Mammary epithelial cell (primary cell): ENCODE data around the gene LBX2.

Experiments
- EZH2 ChIP-seq: IDR thresholded peaks from 2 replicates; pipeline ENCODE4 v1.6.1; 2012; ENCODE audit warnings: low read length, inconsistent platforms, borderline replicate concordance
- TF ChIP-seq, protein P1 (sequence below), 2 donors: IDR thresholded peaks in 1 of 2; conservative IDR thresholded peaks in 1 of 2; 2 replicates each; pipeline ENCODE4 v1.5.1; 2011 to 2012; ENCODE audit warnings: inconsistent platforms in 2 of 2, low read length in 2 of 2, mild to moderate bottlenecking in 2 of 2, control low read depth in 1 of 2, low read depth in 1 of 2; ENCODE audit not compliant: insufficient read depth in 1 of 2; ENCODE audit errors: extremely low read depth in 1 of 2

GRCh38 chr2:74481961-74482800 is 17.2 kb downstream of the LBX2 start:
- TF ChIP-seq, protein P1, sequence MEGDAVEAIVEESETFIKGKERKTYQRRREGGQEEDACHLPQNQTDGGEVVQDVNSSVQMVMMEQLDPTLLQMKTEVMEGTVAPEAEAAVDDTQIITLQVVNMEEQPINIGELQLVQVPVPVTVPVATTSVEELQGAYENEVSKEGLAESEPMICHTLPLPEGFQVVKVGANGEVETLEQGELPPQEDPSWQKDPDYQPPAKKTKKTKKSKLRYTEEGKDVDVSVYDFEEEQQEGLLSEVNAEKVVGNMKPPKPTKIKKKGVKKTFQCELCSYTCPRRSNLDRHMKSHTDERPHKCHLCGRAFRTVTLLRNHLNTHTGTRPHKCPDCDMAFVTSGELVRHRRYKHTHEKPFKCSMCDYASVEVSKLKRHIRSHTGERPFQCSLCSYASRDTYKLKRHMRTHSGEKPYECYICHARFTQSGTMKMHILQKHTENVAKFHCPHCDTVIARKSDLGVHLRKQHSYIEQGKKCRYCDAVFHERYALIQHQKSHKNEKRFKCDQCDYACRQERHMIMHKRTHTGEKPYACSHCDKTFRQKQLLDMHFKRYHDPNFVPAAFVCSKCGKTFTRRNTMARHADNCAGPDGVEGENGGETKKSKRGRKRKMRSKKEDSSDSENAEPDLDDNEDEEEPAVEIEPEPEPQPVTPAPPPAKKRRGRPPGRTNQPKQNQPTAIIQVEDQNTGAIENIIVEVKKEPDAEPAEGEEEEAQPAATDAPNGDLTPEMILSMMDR (conservative IDR thresholded peaks at IDR 0.05 in 1 of 2, IDR thresholded peaks at IDR 0.05 in 1 of 2; ENCODE audit: extremely low read depth in 1 of 2, insufficient read depth in 1 of 2, low read depth in 1 of 2, low read length in 2 of 2): no peak
- no peak for TF ChIP-seq EZH2
